Stimulated activated CD8-positive, alpha-beta memory T cell treated with anti-CD3 and anti-CD28 coated beads, Interleukin-4, amount 100 ng/mL, for 4 hours (primary cell): ENCODE data around the gene SLC39A13.

Source experiments
- DNase-seq, 2 donors: peaks; one replicate each; pipeline ENCODE4 v3.0.0-alpha.2; 2020; ENCODE audit warnings: low read depth in 2 of 2, low spot score in 1 of 2

Gene SLC39A13

GRCh38 chr11:47383071-47383470 lies 25.3 kb upstream of the SLC39A13 start:
- no peak for DNase-seq

- no peak for DNase-seq
Measured at GRCh38 chr11:47384498-47384897, 23.9 kb upstream of the SLC39A13 start.

GRCh38 chr11:47387944-47388696 lies 20.3 kb upstream of the SLC39A13 start:
- DNase-seq, result no peak

- no peak for DNase-seq
Measured at GRCh38 chr11:47388697-47389576, 19.5 kb upstream of the SLC39A13 start.

GRCh38 chr11:47389577-47390421 lies 18.6 kb upstream of the SLC39A13 start:
- no peak for DNase-seq

- no peak for DNase-seq
Measured at GRCh38 chr11:47390422-47390760, 18.0 kb upstream of the SLC39A13 start.

- DNase-seq, result no peak
Measured at GRCh38 chr11:47391077-47391583, 17.3 kb upstream of the SLC39A13 start.

- no peak for DNase-seq
Measured at GRCh38 chr11:47391711-47392432, 16.5 kb upstream of the SLC39A13 start.

- no peak for DNase-seq
Measured at GRCh38 chr11:47392546-47393162, 15.7 kb upstream of the SLC39A13 start.

GRCh38 chr11:47393163-47394049 lies 15.0 kb upstream of the SLC39A13 start:
- no peak for DNase-seq

GRCh38 chr11:47394050-47394321 lies 14.4 kb upstream of the SLC39A13 start:
- DNase-seq, result no peak

GRCh38 chr11:47394322-47395222 lies 13.8 kb upstream of the SLC39A13 start:
- peak in 1 of 2 donors; percentile 24 for DNase-seq

- DNase-seq, result no peak
Measured at GRCh38 chr11:47395223-47396048, 13.0 kb upstream of the SLC39A13 start.

- no peak for DNase-seq
Measured at GRCh38 chr11:47396049-47396320, 12.4 kb upstream of the SLC39A13 start.

GRCh38 chr11:47398011-47398410 lies 10.4 kb upstream of the SLC39A13 start:
- DNase-seq, result no peak

GRCh38 chr11:47398551-47398950 lies 9.8 kb upstream of the SLC39A13 start:
- DNase-seq, result no peak

GRCh38 chr11:47399860-47400767 lies 8.3 kb upstream of the SLC39A13 start:
- peak in 1 of 2 donors; percentile 26 for DNase-seq
